ENCODE results near the gene BACH2.

DNA sequence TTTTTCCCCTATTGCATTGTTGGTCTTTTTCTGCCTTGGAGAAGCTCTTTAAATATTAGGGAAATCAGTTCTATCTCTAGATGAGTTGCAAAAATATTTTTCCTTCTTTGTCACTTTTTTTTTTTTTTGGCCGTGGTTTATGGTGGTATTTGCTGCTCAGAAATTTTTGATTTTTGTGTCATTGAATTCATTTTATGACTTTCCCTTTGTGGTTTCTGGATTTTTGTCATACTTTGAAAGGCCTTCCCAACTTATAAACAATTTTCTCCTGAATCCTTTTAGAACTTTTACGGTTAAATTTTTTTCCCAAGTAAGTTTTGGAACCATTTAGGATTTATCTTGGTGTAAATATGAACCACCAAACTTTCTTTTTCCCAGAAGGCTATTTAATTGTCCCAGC lies 256.7 kb downstream of the BACH2 start:
- TF ChIP-seq EP300 (IDR thresholded peaks at IDR 0.05) = no peak
- no peak for TF ChIP-seq POLR2A (IDR thresholded peaks at IDR 0.05)

All from upper lobe of left lung (tissue), 4 donors.